HEK293 (cell line): ENCODE measurements around the gene TFR2.
A peak's percentile ranks its signal among the peaks of the same experiment; 100 is the strongest.

Experiments
- PATZ1 ChIP-seq: fragments of 450-650 bp; formaldehyde crosslinking; IDR thresholded peaks from 2 replicates; pipeline ENCODE4 v1.5.1; 2016; ENCODE audit warnings: missing biosample characterization, missing genetic modification characterization
- ZBTB20 ChIP-seq: fragments of 450-650 bp; formaldehyde crosslinking; IDR thresholded peaks from 2 replicates; pipeline ENCODE4 v1.5.1; 2016; ENCODE audit warnings: missing biosample characterization, missing genetic modification characterization
- ZNF157 ChIP-seq: fragments of 450-650 bp; formaldehyde crosslinking; IDR thresholded peaks from 2 replicates; pipeline ENCODE4 v1.5.1; 2016; ENCODE audit warnings: missing biosample characterization, missing genetic modification characterization
- ZNF214 ChIP-seq: fragments of 450-650 bp; formaldehyde crosslinking; IDR thresholded peaks from 2 replicates; pipeline ENCODE4 v1.5.1; 2017; ENCODE audit warnings: missing biosample characterization, mild to moderate bottlenecking, missing genetic modification characterization, borderline replicate concordance
- ZNF24 ChIP-seq: fragments of 450-650 bp; formaldehyde crosslinking; IDR thresholded peaks from 2 replicates; pipeline ENCODE4 v1.5.1; 2016; ENCODE audit warnings: missing biosample characterization, missing genetic modification characterization
- ZNF404 ChIP-seq: fragments of 450-650 bp; formaldehyde crosslinking; IDR thresholded peaks from 2 replicates; pipeline ENCODE4 v1.5.1; 2017; ENCODE audit warnings: missing biosample characterization, missing genetic modification characterization
- ZNF776 ChIP-seq: fragments of 450-650 bp; formaldehyde crosslinking; IDR thresholded peaks from 2 replicates; pipeline ENCODE4 v1.5.0; 2017; ENCODE audit warnings: missing biosample characterization, missing genetic modification characterization, borderline replicate concordance
- TF ChIP-seq, protein P1 (sequence below): fragments of 450-650 bp; formaldehyde crosslinking; IDR thresholded peaks from 2 replicates; pipeline ENCODE4 v1.5.1; 2016; ENCODE audit warnings: missing biosample characterization, missing genetic modification characterization
- TF ChIP-seq, protein P2 (sequence below): fragments of 450-650 bp; formaldehyde crosslinking; IDR thresholded peaks from 2 replicates; pipeline ENCODE4 v1.5.1; 2016; ENCODE audit warnings: missing biosample characterization, missing genetic modification characterization
- TF ChIP-seq, protein P3 (sequence below): fragments of 450-650 bp; formaldehyde crosslinking; IDR thresholded peaks from 2 replicates; pipeline ENCODE4 v1.5.1; 2016; ENCODE audit warnings: missing biosample characterization, missing genetic modification characterization

DNA sequence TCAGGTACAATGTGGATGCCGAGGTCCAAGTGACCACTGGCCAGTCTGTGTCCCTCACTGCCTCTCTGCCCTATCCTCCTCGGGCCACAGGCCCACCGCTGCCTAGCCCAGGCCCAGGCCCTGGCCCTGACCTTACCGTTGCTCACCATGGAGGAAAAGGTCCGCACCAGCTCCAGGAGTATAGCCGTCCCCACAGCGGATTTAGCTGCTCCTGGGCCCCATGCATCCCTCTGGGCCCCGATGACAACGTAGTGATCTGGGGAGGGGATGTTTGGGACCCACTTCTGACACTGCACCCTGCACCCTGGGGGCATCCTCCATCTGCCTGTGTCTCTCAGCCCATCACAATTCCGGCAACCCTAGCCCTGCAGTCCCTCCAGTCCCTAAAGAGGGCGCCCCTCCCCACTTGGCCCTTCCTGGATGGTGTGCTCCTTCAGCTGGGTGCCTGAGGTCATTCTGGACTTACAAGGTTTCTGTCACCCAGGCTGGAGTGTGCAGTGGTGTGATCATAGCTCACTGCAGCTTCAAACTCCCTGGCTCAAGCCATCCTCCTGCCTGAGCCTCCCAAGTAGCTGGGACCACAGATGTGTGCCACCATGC, 12.1 kb downstream of the TFR2 start:
- TF ChIP-seq, protein P1, sequence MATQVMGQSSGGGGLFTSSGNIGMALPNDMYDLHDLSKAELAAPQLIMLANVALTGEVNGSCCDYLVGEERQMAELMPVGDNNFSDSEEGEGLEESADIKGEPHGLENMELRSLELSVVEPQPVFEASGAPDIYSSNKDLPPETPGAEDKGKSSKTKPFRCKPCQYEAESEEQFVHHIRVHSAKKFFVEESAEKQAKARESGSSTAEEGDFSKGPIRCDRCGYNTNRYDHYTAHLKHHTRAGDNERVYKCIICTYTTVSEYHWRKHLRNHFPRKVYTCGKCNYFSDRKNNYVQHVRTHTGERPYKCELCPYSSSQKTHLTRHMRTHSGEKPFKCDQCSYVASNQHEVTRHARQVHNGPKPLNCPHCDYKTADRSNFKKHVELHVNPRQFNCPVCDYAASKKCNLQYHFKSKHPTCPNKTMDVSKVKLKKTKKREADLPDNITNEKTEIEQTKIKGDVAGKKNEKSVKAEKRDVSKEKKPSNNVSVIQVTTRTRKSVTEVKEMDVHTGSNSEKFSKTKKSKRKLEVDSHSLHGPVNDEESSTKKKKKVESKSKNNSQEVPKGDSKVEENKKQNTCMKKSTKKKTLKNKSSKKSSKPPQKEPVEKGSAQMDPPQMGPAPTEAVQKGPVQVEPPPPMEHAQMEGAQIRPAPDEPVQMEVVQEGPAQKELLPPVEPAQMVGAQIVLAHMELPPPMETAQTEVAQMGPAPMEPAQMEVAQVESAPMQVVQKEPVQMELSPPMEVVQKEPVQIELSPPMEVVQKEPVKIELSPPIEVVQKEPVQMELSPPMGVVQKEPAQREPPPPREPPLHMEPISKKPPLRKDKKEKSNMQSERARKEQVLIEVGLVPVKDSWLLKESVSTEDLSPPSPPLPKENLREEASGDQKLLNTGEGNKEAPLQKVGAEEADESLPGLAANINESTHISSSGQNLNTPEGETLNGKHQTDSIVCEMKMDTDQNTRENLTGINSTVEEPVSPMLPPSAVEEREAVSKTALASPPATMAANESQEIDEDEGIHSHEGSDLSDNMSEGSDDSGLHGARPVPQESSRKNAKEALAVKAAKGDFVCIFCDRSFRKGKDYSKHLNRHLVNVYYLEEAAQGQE (tag by site-specific recombination), result no peak
- TF ChIP-seq ZNF24 (tag by site-specific recombination) (no peak), ZNF776 (tag by site-specific recombination) (no peak), ZNF214 (tag by site-specific recombination) (no peak), ZNF157 (no peak), ZBTB20 (tag by site-specific recombination) (no peak), PATZ1 (tag by site-specific recombination) (0 out of 2 replicates have a peak, but pooled peaks have one; percentile 10), ZNF404 (tag by site-specific recombination) (no peak)
- TF ChIP-seq, protein P2, sequence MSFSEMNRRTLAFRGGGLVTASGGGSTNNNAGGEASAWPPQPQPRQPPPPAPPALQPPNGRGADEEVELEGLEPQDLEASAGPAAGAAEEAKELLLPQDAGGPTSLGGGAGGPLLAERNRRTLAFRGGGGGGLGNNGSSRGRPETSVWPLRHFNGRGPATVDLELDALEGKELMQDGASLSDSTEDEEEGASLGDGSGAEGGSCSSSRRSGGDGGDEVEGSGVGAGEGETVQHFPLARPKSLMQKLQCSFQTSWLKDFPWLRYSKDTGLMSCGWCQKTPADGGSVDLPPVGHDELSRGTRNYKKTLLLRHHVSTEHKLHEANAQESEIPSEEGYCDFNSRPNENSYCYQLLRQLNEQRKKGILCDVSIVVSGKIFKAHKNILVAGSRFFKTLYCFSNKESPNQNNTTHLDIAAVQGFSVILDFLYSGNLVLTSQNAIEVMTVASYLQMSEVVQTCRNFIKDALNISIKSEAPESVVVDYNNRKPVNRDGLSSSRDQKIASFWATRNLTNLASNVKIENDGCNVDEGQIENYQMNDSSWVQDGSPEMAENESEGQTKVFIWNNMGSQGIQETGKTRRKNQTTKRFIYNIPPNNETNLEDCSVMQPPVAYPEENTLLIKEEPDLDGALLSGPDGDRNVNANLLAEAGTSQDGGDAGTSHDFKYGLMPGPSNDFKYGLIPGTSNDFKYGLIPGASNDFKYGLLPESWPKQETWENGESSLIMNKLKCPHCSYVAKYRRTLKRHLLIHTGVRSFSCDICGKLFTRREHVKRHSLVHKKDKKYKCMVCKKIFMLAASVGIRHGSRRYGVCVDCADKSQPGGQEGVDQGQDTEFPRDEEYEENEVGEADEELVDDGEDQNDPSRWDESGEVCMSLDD (tag by site-specific recombination), result no peak
- TF ChIP-seq, protein P3, sequence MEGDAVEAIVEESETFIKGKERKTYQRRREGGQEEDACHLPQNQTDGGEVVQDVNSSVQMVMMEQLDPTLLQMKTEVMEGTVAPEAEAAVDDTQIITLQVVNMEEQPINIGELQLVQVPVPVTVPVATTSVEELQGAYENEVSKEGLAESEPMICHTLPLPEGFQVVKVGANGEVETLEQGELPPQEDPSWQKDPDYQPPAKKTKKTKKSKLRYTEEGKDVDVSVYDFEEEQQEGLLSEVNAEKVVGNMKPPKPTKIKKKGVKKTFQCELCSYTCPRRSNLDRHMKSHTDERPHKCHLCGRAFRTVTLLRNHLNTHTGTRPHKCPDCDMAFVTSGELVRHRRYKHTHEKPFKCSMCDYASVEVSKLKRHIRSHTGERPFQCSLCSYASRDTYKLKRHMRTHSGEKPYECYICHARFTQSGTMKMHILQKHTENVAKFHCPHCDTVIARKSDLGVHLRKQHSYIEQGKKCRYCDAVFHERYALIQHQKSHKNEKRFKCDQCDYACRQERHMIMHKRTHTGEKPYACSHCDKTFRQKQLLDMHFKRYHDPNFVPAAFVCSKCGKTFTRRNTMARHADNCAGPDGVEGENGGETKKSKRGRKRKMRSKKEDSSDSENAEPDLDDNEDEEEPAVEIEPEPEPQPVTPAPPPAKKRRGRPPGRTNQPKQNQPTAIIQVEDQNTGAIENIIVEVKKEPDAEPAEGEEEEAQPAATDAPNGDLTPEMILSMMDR (tag by site-specific recombination), result peak; percentile 37; the same call in 1 of the 2 replicates
